Naive thymus-derived CD8-positive, alpha-beta T cell (primary cell): ENCODE measurements around the gene TMPRSS11A. TPM values are rescaled to one million over a fixed set of nuclear protein-coding genes. Genes with fewer than 3 reads are reported as not detected.

Experiments
- ATAC-seq, 2 donors: fragments of 150-1000 bp; cut with Tn5 transposase in 1 of 2; sonication (Bioruptor Pico), chemical (Tn5 transposase) in 1 of 2; 1 replicate in 1 of 2; 2 replicates in 1 of 2; pipeline ENCODE4 v1.10.0; 2021; ENCODE audit warnings: mild to moderate bottlenecking in 2 of 2, moderate library complexity in 2 of 2
- POLR2A ChIA-PET: fragments of 350-600 bp; sonication (Branson Sonifier 250); formaldehyde crosslinking; loops from one replicate; lab custom pipeline; 2021; ENCODE audit warnings: antibody characterized with exemption; lab: Charles Lee
- DNase-seq, 10 donors: peaks; one replicate each; pipeline versions ENCODE4 v3.0.0 to v3.0.0-alpha.2; 2020 to 2022
- H3K27ac Mint-ChIP-seq, 10 donors: one replicate each; pipeline ENCODE4 v1.8.0; 2020 to 2022; ENCODE audit warnings: mild to moderate bottlenecking in 10 of 10, mixed read lengths in 10 of 10, moderate library complexity in 4 of 10, inconsistent platforms in 1 of 10
- H3K27me3 Mint-ChIP-seq, 5 donors: one replicate each; pipeline ENCODE4 v1.8.0; 2021 to 2022; ENCODE audit warnings: mixed read lengths in 5 of 5
- H3K36me3 Mint-ChIP-seq, 3 donors: one replicate each; pipeline ENCODE4 v1.8.0; 2020 to 2022; ENCODE audit warnings: mixed read lengths in 3 of 3, mild to moderate bottlenecking in 2 of 3, inconsistent platforms in 1 of 3
- H3K4me1 Mint-ChIP-seq, 4 donors: one replicate each; pipeline ENCODE4 v1.8.0; 2021 to 2022; ENCODE audit warnings: mixed read lengths in 4 of 4
- H3K4me3 Mint-ChIP-seq, 10 donors: one replicate each; pipeline ENCODE4 v1.8.0; 2020 to 2022; ENCODE audit warnings: mild to moderate bottlenecking in 10 of 10, mixed read lengths in 10 of 10, moderate library complexity in 6 of 10, inconsistent platforms in 1 of 10
- H3K9me3 Mint-ChIP-seq, 9 donors: one replicate each; pipeline ENCODE4 v1.8.0; 2020 to 2022; ENCODE audit warnings: mixed read lengths in 9 of 9, mild to moderate bottlenecking in 3 of 9, inconsistent platforms in 1 of 9, moderate library complexity in 1 of 9
- polyA plus RNA-seq, 3 donors: library from polyadenylated mRNA; unstranded; fragments of 300-500 nt; fragmentation: Illumina TruSeq; gene quantifications; one replicate each; pipeline ENCODE4 v1.2.3, GENCODE V29; 2021
- total RNA-seq, 8 experiments: library from RNA in 2 of 8; stranded (reverse) in 2 of 8; gene quantifications; one replicate each; pipeline ENCODE4 v1.2.3 and lab custom pipeline; 2021 to 2026

Gene TMPRSS11A
- total and polyA plus RNA-seq, 5 experiments from 2014 or later = not detected

- ATAC-seq (no peak), DNase-seq (no peak)
- H3K36me3 Mint-ChIP-seq = no peaks in the 10 kb centered on the region
- peaks cover 0 to 11% (median 0%) of the 10 kb centered on the region in 4 donors for H3K4me1 Mint-ChIP-seq
- POLR2A ChIA-PET = no interaction called here
- H3K4me3 Mint-ChIP-seq = no peak overlapping the region
- peaks cover 0 to 9% (median 3%) of the 10 kb centered on the region in 5 donors for H3K27me3 Mint-ChIP-seq
- no peak overlapping the region for H3K27ac Mint-ChIP-seq
- peaks cover 0 to 8% (median 0%) of the 10 kb centered on the region in 9 donors for H3K9me3 Mint-ChIP-seq
Observed at GRCh38 chr4:67883458-67883857, 79.8 kb downstream of the TMPRSS11A start.

GRCh38 chr4:67880866-67881610 is 82.3 kb downstream of the TMPRSS11A start:
- no peak for DNase-seq
- H3K36me3 Mint-ChIP-seq = no peaks in the 10 kb centered on the region
- H3K9me3 Mint-ChIP-seq = peaks cover 0 to 8% (median 0%) of the 10 kb centered on the region in 9 donors
- ATAC-seq = no peak
- H3K4me1 Mint-ChIP-seq = peaks cover 0 to 9% (median 0%) of the 10 kb centered on the region in 4 donors
- H3K27me3 Mint-ChIP-seq = peaks cover 0 to 8% (median 4%) of the 10 kb centered on the region in 5 donors
- H3K4me3 Mint-ChIP-seq = no peak overlapping the region
- POLR2A ChIA-PET = no interaction called here
- H3K27ac Mint-ChIP-seq = no peak overlapping the region

- H3K4me3 Mint-ChIP-seq = no peak overlapping the region
- H3K4me1 Mint-ChIP-seq = peaks cover 0 to 5% (median 0%) of the 10 kb centered on the region in 4 donors
- DNase-seq (no peak), ATAC-seq (no peak)
- POLR2A ChIA-PET = no interaction called here
- no peak overlapping the region for H3K27ac Mint-ChIP-seq
- H3K9me3 Mint-ChIP-seq = peaks cover 0 to 8% (median 0%) of the 10 kb centered on the region in 9 donors
- H3K27me3 Mint-ChIP-seq = peaks cover 0 to 8% (median 4%) of the 10 kb centered on the region in 5 donors
- no peaks in the 10 kb centered on the region for H3K36me3 Mint-ChIP-seq
Observed at GRCh38 chr4:67879486-67879885, 83.8 kb downstream of the TMPRSS11A start.

DNA sequence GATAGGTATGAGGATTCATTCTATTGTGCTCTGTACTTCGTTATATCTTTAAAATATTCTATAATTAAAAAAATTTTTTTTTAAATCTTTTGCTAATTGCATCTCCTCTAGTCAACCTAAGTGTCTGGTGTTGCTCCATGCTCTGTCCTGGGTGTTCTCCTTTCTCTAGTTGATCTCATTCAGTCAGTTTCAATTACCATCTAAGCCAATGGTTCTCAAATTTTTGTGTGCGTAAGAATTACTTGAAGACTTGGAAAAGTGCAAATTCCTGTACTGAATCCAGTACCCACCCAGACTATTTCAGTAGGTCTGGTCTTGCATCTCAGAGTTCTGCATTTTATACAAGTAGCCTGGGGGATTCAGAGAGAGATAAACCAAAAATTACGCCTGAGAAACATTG is 86.2 kb downstream of the TMPRSS11A start:
- Mint-ChIP-seq H3K9me3 (peaks cover 0 to 8% (median 0%) of the 10 kb centered on the region in 9 donors), H3K4me1 (no peaks in the 10 kb centered on the region), H3K36me3 (no peaks in the 10 kb centered on the region), H3K4me3 (no peak overlapping the region), H3K27me3 (peaks cover 0 to 8% (median 6%) of the 10 kb centered on the region in 5 donors), H3K27ac (no peak overlapping the region)
- POLR2A ChIA-PET = no interaction called here
- DNase-seq = no peak
- no peak for ATAC-seq

DNA sequence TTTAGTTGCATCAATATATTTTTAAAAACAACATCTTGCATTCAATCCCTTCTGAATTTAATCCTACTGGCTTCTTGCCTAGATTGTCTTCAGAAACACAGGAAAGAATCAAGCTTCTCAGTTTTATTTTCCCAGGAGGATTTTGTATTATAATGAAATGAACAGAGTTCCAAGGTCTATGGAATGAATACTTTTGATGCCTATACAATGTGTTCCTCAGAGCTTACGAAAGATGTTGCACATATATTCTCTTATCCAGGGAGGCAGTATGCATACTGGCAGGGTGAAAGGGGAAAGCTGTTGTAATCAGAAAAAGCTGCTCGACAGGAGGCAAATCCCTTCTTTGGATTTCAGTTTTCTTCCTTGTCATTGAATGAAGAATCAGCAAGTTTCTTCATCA is 88.3 kb downstream of the TMPRSS11A start:
- Mint-ChIP-seq H3K36me3 (no peaks in the 10 kb centered on the region), H3K9me3 (peaks cover 0 to 8% (median 0%) of the 10 kb centered on the region in 9 donors), H3K27me3 (peaks cover 0 to 8% (median 6%) of the 10 kb centered on the region in 5 donors), H3K27ac (no peak overlapping the region), H3K4me1 (no peaks in the 10 kb centered on the region), H3K4me3 (no peak overlapping the region)
- POLR2A ChIA-PET = no interaction called here
- DNase-seq (no peak), ATAC-seq (no peak)

DNA sequence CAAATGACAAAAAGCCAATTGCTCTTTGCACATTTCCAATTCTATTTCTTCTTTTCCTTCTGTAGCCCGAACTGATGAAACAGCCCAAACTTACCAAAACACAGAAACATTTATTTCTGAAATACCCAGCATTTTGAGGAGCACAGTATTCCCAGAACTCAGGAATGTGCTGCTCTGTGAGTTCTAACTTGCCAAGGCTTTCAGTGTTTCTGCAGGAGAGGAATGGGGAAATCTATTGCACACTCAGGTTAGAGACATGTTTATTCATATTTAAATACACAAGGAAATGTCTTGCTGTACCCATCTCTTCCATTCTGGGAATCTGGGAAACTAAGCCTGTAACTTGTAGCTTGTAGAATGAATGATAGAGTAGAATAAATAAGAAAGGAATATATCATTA is 90.2 kb downstream of the TMPRSS11A start:
- no peaks in the 10 kb centered on the region for H3K36me3 Mint-ChIP-seq
- POLR2A ChIA-PET = no interaction called here
- H3K27me3 Mint-ChIP-seq = peaks cover 0 to 8% (median 5%) of the 10 kb centered on the region in 5 donors
- no peaks in the 10 kb centered on the region for H3K4me1 Mint-ChIP-seq
- H3K4me3 Mint-ChIP-seq = no peak overlapping the region
- peaks cover 0 to 9% (median 0%) of the 10 kb centered on the region in 9 donors for H3K9me3 Mint-ChIP-seq
- H3K27ac Mint-ChIP-seq = no peak overlapping the region
- ATAC-seq (no peak), DNase-seq (no peak)

DNA sequence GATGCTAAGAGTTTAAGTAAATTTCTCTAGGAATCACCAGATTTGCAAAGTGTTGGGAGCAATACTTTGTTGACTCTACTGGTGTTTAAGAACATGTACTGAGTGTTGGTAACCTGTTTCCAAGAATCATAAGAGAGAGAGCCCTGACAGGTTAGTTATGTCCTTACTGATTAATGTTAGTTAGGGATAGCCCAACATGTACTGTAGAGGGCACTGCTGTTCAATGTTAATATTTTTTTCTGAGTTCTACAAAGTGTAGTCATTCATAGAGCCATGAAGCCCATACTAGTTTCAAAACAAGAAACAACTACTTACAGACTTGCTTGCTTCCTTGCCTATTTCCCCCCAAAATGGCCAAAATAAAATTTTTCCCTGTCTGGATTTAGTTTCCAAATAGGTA is 91.4 kb downstream of the TMPRSS11A start:
- POLR2A ChIA-PET = no interaction called here
- no peak overlapping the region for H3K4me3 Mint-ChIP-seq
- DNase-seq (no peak), ATAC-seq (no peak)
- H3K36me3 Mint-ChIP-seq = peaks cover 0 to 5% (median 0%) of the 10 kb centered on the region in 3 donors
- H3K4me1 Mint-ChIP-seq = no peaks in the 10 kb centered on the region
- no peak overlapping the region for H3K27ac Mint-ChIP-seq
- H3K9me3 Mint-ChIP-seq = peaks cover 0 to 21% (median 3%) of the 10 kb centered on the region in 9 donors
- H3K27me3 Mint-ChIP-seq = peaks cover 0 to 5% (median 3%) of the 10 kb centered on the region in 5 donors

- POLR2A ChIA-PET = no interaction called here
- Mint-ChIP-seq H3K4me1 (no peaks in the 10 kb centered on the region), H3K9me3 (peaks cover 0 to 43% (median 9%) of the 10 kb centered on the region in 9 donors), H3K27me3 (peaks cover 0 to 3% (median 2%) of the 10 kb centered on the region in 5 donors), H3K27ac (no peak overlapping the region), H3K36me3 (peaks cover 0 to 8% (median 0%) of the 10 kb centered on the region in 3 donors), H3K4me3 (no peak overlapping the region)
- no peak for DNase-seq
- ATAC-seq = no peak
Observed at GRCh38 chr4:67869580-67870190, 93.6 kb downstream of the TMPRSS11A start.

GRCh38 chr4:67861513-67861912 is 101.8 kb downstream of the TMPRSS11A start:
- POLR2A ChIA-PET = no interaction called here
- Mint-ChIP-seq H3K27ac (no peak overlapping the region), H3K4me1 (no peaks in the 10 kb centered on the region), H3K9me3 (peaks cover 0 to 45% (median 18%) of the 10 kb centered on the region in 9 donors), H3K36me3 (peaks cover 0 to 4% (median 0%) of the 10 kb centered on the region in 3 donors), H3K4me3 (no peak overlapping the region), H3K27me3 (peaks cover 2 to 11% (median 6%) of the 10 kb centered on the region in 5 donors)
- DNase-seq (no peak), ATAC-seq (no peak)

Other genes with a start within 250 kb of the TMPRSS11A start
- not detected for gene GNRHR, start 209.1 kb downstream of the TMPRSS11A start, total RNA-seq
- gene GNRHR, start 209.1 kb downstream of the TMPRSS11A start, polyA plus RNA-seq = not detected
- gene TMPRSS11D, start 79.5 kb downstream of the TMPRSS11A start, total RNA-seq = not detected
- gene TMPRSS11D, start 79.5 kb downstream of the TMPRSS11A start, polyA plus RNA-seq = not detected
- gene TMPRSS11F, start 166.4 kb upstream of the TMPRSS11A start, total RNA-seq = not detected
- not detected for gene TMPRSS11F, start 166.4 kb upstream of the TMPRSS11A start, polyA plus RNA-seq